Dermis microvascular lymphatic vessel endothelial cell (primary cell): ENCODE results near the gene RNF141. TPM values are rescaled to one million over a fixed set of nuclear protein-coding genes. Genes with fewer than 3 reads are reported as not detected.

Experiments used
- DNase-seq, 2 donors: peaks; one replicate each; pipeline versions ENCODE4 v3.0.0 to v3.0.0-alpha.2; 2010; ENCODE audit warnings: low read depth in 2 of 2
- total RNA-seq: library from RNA; depleted of rRNA; stranded (reverse); fragments of >200 nt; gene quantifications from 2 replicates; pipeline ENCODE4 v1.2.1, GENCODE V29; 2014

Gene RNF141
- total RNA-seq, 1 donor from 2014 or later: 38.0 TPM

- no peak for DNase-seq
Observed at GRCh38 chr11:10498426-10499250, 42.3 kb downstream of the RNF141 start.

DNA sequence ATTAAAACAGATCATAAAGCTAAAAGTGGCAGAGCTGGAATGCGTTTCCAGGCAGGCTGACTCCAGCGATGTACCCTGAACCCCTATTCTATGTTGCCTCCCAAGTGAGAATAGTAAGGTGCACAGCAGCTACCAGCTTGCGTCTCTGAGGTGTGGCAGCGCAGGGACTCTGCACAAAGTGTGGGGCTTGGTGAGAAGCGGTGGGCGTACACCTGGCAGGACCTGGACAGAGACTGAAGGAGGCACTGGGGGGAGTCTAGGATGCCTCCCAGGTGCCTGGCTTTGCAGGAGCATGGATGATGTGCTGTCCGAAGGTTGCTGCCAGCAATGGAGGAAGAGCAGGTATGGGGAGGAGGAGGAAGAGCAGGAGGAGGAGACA, 43.0 kb downstream of the RNF141 start:
- no peak for DNase-seq

GRCh38 chr11:10497371-10498021, 43.5 kb downstream of the RNF141 start:
- no peak for DNase-seq

DNA sequence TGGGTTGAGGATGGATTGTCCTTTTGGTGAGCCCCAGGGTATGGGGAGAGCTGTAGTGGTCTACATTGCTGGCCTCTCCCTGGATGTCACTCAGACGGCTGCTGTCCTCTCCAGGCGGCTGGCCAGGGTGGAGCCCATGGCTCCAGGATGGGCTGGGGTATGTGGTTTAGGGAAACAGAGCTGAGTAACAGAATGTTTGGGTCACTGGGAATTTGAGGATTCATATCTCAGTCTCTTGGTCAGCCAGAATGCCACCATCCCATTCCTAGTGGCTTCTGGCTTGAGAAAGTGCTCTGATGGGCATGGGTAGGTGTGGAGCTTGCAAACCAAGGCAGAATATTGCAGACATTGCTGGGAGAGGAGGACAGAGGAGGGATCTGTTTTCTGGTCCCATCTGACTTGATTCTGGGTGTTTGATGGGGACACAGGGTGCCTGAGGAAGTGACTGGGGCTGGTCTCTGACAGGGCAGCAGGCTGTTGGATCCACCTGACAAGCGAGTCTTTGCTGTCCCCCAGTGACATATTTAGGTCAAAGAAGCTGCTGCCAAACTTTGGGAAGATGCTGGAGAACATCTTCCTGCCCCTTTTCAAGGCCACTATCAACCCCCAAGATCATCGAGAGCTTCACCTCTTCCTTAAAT, 44.6 kb downstream of the RNF141 start:
- DNase-seq: no peak

- no peak for DNase-seq
Observed at GRCh38 chr11:10495464-10495786, 45.6 kb downstream of the RNF141 start.

DNA sequence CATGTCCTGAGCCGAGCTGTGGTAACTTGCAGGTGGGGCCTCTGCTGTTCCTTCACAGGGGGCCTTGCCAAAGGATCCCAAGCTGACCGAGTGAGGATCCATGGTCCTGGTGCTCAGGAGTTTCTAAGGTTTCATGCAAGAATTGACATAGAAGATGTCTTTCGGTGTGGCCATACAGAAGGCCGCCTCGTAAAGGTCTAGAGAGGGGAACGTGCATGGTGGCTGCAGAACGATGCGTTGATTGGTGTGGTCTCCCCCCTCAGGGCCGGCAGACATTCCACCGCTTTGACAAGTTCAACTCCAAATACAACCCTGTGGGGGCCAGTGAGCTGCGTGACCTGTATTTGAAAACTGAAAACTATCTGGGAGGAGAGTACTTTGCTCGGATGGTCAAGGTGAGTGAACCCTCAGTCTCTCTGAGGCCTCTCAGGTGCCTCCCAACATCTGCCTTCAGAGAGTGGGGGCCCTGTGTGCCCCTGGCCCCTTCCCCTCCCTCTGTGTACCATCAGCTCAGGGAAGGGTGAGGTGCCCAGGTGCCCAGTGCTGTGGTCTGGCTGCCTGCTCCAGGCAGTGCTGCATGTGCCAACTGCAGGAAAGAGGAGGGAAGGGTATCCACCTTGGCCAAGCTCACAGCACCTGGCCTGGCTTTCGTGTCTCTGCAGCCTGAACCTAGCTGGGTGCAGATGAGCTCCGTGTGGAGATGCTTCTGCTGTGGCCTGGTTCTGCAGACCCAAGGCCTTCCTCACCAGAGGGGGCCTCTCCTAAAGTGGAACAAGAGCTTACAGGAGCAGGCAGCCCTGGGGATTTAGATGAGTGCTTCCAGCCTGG, 46.1 kb downstream of the RNF141 start:
- no peak for DNase-seq

DNA sequence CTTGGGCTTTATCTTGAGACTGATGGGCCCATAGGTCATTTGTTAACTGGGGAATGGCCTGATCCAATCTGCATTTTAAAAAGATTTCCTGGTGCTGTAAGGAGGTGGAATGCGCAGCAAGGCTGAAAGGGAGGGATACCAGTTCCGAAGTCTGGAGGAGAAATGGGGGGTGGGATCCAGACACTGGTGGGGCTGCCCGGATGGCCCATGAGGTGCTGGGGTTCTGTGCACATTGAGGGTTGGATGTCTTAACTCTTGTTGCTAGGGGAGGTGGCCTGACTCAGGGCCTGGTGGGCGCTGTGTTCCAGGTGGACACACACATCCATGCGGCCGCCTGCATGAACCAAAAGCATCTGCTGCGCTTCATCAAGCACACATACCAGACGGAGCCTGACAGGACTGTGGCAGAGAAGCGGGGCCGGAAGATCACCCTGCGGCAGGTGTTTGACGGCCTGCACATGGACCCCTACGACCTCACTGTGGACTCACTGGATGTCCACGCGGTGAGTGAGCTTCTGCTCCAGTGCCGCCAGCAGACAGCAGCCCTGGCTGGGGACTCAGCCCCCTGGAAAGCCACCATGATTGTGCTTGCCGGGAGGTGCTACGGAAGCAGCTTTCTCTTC, 47.8 kb downstream of the RNF141 start:
- DNase-seq: no peak

DNA sequence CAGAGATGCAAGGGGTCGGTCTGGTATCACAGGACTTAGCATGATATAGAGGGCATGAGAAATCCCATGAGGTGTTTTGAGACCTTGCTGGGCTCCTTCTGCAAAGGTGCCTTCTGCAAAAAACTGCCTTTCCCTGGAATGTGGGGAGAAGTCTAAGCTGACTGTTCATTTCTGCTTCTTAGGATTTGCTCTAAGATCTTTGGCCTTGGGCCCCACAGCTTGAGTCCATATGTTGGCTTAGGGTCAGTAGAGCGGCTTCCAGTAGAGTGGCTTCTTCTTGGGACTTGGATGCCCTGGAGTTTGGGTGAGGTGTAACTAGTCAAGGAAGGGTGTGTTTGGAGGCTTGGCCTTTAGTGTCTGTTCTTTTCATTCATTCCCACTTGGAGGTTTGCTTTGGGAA, 48.9 kb downstream of the RNF141 start:
- DNase-seq: no peak

DNA sequence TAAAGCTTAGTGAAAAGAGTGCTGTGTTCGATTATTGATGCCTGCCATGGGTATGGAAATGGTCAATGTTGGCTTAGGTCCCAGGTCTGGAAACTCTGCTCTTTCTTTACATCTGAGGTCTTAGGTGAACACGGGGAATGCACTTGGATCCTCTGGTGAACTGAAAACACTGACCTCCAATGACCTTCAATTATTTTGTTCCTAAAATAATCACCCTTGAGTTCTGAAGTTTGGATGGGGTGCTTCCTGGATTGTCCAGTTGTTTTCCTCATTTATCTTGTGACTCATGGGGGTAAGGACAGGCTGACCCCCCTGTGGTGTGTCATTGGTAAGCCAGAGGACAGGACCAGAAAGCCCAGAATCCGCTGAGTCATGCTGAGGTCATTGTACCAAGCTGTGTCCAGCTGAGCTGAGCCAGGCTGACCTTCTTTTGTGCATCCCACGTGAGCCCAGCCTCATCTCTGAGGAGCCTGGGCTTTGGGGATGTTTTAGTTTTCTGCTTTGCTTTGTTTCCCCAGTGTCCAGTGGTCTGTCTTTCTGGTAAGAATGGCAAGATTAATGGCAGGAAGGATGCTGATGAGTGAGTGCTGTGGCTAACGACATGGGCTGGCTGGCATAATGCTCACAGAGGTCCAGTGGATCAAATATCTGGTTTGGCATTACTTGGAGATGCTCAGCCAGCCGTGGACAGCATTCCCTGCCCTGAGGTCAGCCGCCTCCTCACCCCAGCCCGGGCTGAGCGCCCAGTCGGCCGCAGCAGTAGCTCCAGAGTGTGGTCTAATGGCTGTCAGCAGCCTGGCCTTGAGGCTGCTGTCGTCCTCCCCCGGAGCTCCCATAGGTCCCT, 50.4 kb downstream of the RNF141 start:
- DNase-seq: peak; percentile 64 to 93

DNA sequence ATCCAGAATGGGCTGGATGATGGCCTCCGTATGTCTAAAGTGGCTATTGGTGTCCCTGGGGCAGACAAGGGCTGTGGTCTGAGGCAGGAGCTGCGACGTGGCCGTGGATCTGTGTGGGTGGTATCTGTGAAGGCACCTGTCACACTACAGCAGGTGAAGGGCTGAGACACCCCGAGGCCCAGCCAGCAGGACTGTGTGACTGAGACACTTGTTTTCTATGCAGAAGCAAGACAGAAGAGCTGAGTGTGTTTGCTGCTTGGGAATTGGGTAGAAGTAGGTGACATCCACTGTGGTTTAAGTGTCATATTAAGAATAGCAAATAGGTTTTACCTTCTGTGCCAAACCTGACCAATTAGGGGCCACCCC, 51.0 kb downstream of the RNF141 start:
- no peak for DNase-seq

GRCh38 chr11:10488934-10489691, 51.9 kb downstream of the RNF141 start:
- DNase-seq: no peak

GRCh38 chr11:10488121-10488933, 52.7 kb downstream of the RNF141 start:
- DNase-seq: no peak

DNA sequence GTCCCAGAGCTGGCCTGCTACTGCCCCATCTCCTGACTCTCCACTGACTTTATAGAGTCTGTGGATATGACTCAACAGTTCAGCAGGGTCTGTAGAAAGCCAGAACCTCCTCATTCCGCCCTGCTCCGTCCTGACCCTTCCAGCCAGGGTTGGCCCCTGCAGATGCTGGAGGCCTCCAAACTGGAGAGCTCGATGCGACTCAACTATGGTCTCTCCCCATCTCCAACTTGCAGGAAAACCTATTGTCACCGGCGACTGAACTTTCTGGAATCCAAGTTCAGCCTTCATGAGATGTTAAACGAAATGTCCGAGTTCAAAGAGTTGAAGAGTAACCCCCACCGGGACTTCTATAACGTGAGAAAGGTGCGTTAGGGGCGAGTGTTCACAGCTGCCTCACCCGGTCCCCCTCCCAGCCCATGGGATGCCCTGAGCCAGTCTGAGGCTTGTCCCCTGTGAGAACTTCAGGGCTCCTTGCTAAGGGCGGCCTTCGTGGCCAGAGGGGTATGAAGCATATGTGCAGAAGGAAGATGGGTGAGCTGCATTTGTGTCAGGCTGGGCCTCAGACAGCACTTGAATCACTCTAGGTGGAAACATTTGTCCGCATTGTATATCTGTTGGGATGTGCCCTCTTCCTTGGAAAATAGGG, 53.9 kb downstream of the RNF141 start:
- DNase-seq: no peak

DNA sequence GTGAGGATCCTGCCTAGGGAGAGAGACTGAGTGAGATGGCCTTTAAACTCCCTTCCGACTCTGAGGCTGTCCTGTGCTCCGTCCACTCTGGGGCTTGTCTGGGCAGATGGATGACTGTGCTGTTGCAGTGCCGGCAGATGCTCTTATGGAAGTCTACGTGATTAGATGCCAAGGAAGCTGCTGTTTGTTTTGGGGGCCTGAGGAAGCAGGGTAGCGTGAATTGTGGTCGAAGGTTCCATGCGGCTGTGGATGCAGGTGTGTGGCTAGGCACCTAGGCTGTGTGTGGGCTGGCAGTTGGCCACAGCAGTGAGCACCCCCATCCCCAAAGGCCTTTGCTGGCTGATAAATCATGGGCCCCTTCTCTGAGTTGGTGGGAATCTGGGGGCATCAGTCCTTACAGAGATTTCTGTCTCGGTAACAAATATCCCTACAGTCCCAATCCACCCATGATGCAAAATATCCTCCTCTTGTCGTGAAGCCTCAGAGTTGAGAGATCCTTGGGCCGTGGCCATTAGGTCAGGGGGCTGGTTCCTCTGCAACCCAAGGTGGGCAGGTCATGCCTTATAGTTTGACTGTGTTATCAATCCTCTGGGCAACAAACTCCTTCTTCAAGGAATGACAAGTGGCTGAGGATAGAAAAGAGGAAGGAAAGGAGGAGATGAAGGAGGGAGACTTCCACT, 54.7 kb downstream of the RNF141 start:
- DNase-seq: no peak

- no peak for DNase-seq
Observed at GRCh38 chr11:10485646-10486045, 55.3 kb downstream of the RNF141 start.

DNA sequence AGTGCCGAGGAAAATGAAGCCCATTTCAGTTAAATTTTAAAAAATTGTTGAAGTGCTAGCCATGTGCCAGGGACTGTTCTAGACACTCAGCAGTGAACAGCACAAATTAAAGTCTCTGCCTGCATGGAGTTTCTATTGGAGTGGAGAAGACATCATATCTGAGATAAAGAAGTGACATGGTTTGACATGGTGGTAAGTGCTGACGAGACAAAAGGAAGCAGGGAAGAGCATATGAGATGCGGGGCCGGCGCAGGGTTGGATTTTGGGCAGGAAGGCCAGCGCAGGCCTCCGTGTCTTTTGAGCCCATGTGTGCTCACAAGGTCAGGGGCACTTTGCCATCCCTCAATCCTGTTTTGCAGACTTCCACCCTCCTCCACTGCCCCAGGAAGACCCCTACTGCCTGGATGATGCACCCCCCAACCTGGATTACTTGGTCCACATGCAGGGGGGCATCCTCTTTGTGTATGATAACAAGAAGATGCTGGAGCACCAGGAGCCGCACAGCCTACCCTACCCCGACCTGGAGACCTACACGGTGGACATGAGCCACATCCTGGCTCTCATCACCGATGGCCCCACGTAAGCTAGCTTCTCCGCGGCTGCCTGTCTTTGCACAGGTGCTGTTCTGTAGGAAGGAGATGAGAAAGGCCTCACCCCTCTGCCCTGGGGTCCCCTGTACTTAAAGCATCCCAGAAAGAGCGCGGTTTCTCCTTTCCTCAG, 56.4 kb downstream of the RNF141 start:
- DNase-seq: no peak

- DNase-seq: no peak
Observed at GRCh38 chr11:10483584-10483983, 57.4 kb downstream of the RNF141 start.
